Panc1 (cell line): Measurements from ENCODE around the gene OMA1. TPM values are rescaled to one million over a fixed set of nuclear protein-coding genes. Genes with fewer than 3 reads are reported as not detected.

Source experiments
- ATAC-seq: fragments of 200-7000 bp; cut with Tn5 transposase; 2 replicates; pipeline ENCODE4 v1.9.1; 2020; ENCODE audit warnings: mild to moderate bottlenecking, moderate library complexity
- BruUV-seq: library from RNA; stranded (reverse); fragments of 400-500 nt; replicated peaks from 2 replicates; lab custom pipeline; 2021; lab: Mats Ljungman, UMichigan
- CTCF ChIA-PET: fragments of 300-600 bp; sonication (Branson Sonifier 250); formaldehyde crosslinking; loops from one replicate; lab custom pipeline; 2022; ENCODE audit warnings: antibody characterized with exemption; lab: Charles Lee
- POLR2A ChIA-PET: fragments of 300-600 bp; sonication (Branson Sonifier 250); formaldehyde crosslinking; loops from one replicate; lab custom pipeline; 2022; ENCODE audit warnings: antibody characterized with exemption; lab: Charles Lee
- DNase-seq: peaks from one replicate; pipeline ENCODE4 v3.0.0-alpha.2; 2010; ENCODE audit warnings: low read depth, low spot score
- H3K27ac ChIP-seq: 2 replicates; pipeline ENCODE4 v1.5.1; 2011; ENCODE audit warnings: mild to moderate bottlenecking, low read length, inconsistent platforms
- H3K27me3 ChIP-seq: fragments of 200-500 bp; sonication (Bioruptor generic); 2 replicates; pipeline ENCODE4 v1.6.0; 2014; ENCODE audit warnings: low read length, inconsistent platforms; ENCODE audit not compliant: control insufficient read depth, insufficient read depth
- H3K36me3 ChIP-seq: fragments of 200-500 bp; sonication (Bioruptor generic); 2 replicates; pipeline ENCODE4 v1.5.1; 2014; ENCODE audit warnings: inconsistent platforms, mild to moderate bottlenecking, low read length, moderate library complexity; ENCODE audit not compliant: control insufficient read depth, insufficient read depth
- H3K4me1 ChIP-seq: 2 replicates; pipeline ENCODE4 v1.5.1; 2011; ENCODE audit warnings: inconsistent platforms, mild to moderate bottlenecking, low read length, moderate library complexity; ENCODE audit not compliant: control insufficient read depth, insufficient read depth
- H3K4me3 ChIP-seq, 2 experiments: 2 replicates each; pipeline ENCODE4 v1.5.1; 2011 to 2012; ENCODE audit warnings: low read depth in 2 of 2, low read length in 2 of 2, mild to moderate bottlenecking in 2 of 2, inconsistent platforms in 1 of 2, moderate library complexity in 1 of 2
- H3K9me3 ChIP-seq: fragments of 200-500 bp; sonication (Bioruptor generic); 2 replicates; pipeline ENCODE4 v1.5.1; 2014; ENCODE audit warnings: low read depth, mild to moderate bottlenecking, inconsistent platforms, low read length, moderate library complexity; ENCODE audit not compliant: control insufficient read depth, insufficient read depth
- CTCF ChIP-seq: fragments of 450-650 bp; IDR thresholded peaks from 2 replicates; pipeline ENCODE4 v1.5.1; 2017; ENCODE audit warnings: mild to moderate bottlenecking
- POLR2AphosphoS5 ChIP-seq: IDR thresholded peaks from 2 replicates; pipeline ENCODE4 v1.6.1; 2012; ENCODE audit warnings: mild to moderate bottlenecking, low read depth, low read length, moderate library complexity
- REST ChIP-seq, 2 experiments: IDR thresholded peaks; 2 replicates each; pipeline ENCODE4 v1.6.1; 2011 to 2012; ENCODE audit warnings: low read depth in 2 of 2, control low read depth in 1 of 2, low read length in 1 of 2, mild to moderate bottlenecking in 1 of 2, moderate library complexity in 1 of 2; ENCODE audit not compliant: insufficient read depth in 1 of 2
- SIN3A ChIP-seq: IDR thresholded peaks from 2 replicates; pipeline ENCODE4 v1.6.1; 2012; ENCODE audit warnings: low read depth, mild to moderate bottlenecking, low read length, moderate library complexity, borderline replicate concordance; ENCODE audit not compliant: insufficient read depth
- TCF7L2 ChIP-seq: IDR thresholded peaks from 2 replicates; pipeline ENCODE4 v1.6.1; 2011; ENCODE audit warnings: mild to moderate bottlenecking, low read depth, low read length, inconsistent platforms
- in situ Hi-C: cut with HindIII; loops from 2 replicates; pipeline ENCODE4 v1.10.0; 2016; ENCODE audit warnings: low sequenced_read_pairs, low pct_unique_long_range_greater_than_20kb
- intact Hi-C: fragments of 100-400 bp; cut with micrococcal nuclease; formaldehyde crosslinking; loops from one replicate; pipeline ENCODE4 v1.10.0; 2022; ENCODE audit not compliant: unreplicated experiment
- total RNA-seq: library from RNA; stranded (reverse); gene quantifications from one replicate; pipeline ENCODE4 v1.2.1, GENCODE V29; 2021; ENCODE audit not compliant: unreplicated experiment

The OMA1 gene
- total RNA-seq, 1 experiment from 2014 or later = 16.6 TPM

DNA sequence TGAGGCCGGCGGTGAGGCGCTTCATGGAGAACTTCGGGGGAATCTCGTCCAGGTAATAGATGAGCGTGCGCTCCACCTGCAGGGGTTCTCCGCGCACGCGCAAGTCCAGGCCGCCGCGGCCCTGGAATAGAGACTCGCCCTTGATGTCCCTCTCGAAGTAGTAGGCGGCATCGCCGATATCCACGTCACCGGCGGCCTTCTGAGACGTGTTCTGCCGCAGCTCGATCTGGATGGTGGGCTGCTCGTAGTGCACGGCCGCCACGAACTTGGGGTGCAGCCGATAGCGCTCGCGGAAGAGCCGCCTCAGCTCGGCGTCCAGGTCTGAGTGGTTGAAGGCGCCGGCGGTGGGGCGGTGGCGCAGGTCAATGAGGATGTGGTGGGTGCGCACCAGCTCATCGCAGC lies 29.8 kb upstream of the OMA1 start:
- TF ChIP-seq CTCF = no peak
- no peak for TF ChIP-seq POLR2AphosphoS5
- TF ChIP-seq REST (IDR thresholded peaks at IDR 0.05; ENCODE audit: insufficient read depth in 1 of 2, low read depth in 2 of 2, low read length in 1 of 2) = no peak
- no peak for TF ChIP-seq TCF7L2
- no peak for TF ChIP-seq SIN3A
- CTCF ChIA-PET = no interaction called here
- Histone ChIP-seq H3K36me3 (no peaks in the 10 kb centered on the region), H3K4me3 (peak overlapping the region; percentile 17 to 45), H3K9me3 (no peaks in the 10 kb centered on the region), H3K27ac (no peak overlapping the region), H3K27me3 (peaks cover 51% of the 10 kb centered on the region), H3K4me1 (no peaks in the 10 kb centered on the region)
- intact Hi-C loops (no loop called here), in situ Hi-C loops (no loop called here)
- POLR2A ChIA-PET = no interaction called here
- ATAC-seq (peak; percentile 54), DNase-seq (no peak)
- BruUV-seq = no TSS peak

- BruUV-seq = no TSS peak
- H3K27me3 ChIP-seq = peaks cover 54% of the 10 kb centered on the region
- ChIA-PET POLR2A (no interaction called here), CTCF (no interaction called here)
- H3K36me3 ChIP-seq = no peaks in the 10 kb centered on the region
- in situ Hi-C loops = no loop called here
- DNase-seq (no peak), ATAC-seq (no peak)
- H3K27ac ChIP-seq = no peak overlapping the region
- H3K9me3 ChIP-seq = no peaks in the 10 kb centered on the region
- intact Hi-C loops = no loop called here
- no peak for TF ChIP-seq SIN3A
- TF ChIP-seq POLR2AphosphoS5 = no peak
- no peak for TF ChIP-seq REST (IDR thresholded peaks at IDR 0.05; ENCODE audit: insufficient read depth in 1 of 2, low read depth in 2 of 2, low read length in 1 of 2)
- TF ChIP-seq CTCF = no peak
- no peak for TF ChIP-seq TCF7L2
- no peaks in the 10 kb centered on the region for H3K4me1 ChIP-seq
- H3K4me3 ChIP-seq = peak overlapping the region; percentile 17 to 45
These were observed 29.2 kb upstream of the OMA1 start for GRCh38 chr1:58575551-58576324.
